ENCODE results near the gene PLA2G4F.

The PLA2G4F gene

DNA sequence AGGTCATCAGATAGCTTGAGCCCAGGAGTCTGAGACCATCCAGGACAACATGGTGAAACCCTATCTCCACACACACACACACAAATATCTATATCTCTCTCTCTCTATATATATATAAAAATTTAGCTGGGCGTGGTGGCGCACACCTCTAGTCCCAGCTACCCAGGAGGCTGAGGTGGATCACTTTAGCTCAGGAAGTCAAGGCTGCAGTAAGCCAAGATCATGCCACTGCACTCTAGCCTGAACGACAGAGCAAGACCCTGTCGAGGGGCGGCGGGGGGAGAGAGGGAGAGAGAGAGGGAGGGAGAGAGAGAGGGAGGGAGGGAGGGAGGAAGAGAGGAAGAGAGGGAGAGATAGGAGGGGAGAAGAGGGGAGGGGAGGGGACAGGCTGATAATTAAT is 28.0 kb downstream of the PLA2G4F start:
- Histone ChIP-seq H3K4me3 (replicated peaks; ENCODE audit: insufficient read depth, low read length) (no peak overlapping the region), H3K27me3 (ENCODE audit: insufficient read depth, poor library complexity, severe bottlenecking) (no peaks in the 10 kb centered on the region), H3K27ac (replicated peaks) (no peak overlapping the region)
- no peak for DNase-seq (ENCODE audit: low read depth in 1 of 2, low spot score in 1 of 2)
- TF ChIP-seq SPI1 (IDR thresholded peaks at IDR 0.05; ENCODE audit: borderline replicate concordance, low read depth): no peak
- TF ChIP-seq CTCF (IDR thresholded peaks at IDR 0.05; ENCODE audit: insufficient read depth, low read length): no peak
- no peak for TF ChIP-seq POLR2AphosphoS5 (IDR thresholded peaks at IDR 0.05; ENCODE audit: low read depth)
- TF ChIP-seq, protein P1, sequence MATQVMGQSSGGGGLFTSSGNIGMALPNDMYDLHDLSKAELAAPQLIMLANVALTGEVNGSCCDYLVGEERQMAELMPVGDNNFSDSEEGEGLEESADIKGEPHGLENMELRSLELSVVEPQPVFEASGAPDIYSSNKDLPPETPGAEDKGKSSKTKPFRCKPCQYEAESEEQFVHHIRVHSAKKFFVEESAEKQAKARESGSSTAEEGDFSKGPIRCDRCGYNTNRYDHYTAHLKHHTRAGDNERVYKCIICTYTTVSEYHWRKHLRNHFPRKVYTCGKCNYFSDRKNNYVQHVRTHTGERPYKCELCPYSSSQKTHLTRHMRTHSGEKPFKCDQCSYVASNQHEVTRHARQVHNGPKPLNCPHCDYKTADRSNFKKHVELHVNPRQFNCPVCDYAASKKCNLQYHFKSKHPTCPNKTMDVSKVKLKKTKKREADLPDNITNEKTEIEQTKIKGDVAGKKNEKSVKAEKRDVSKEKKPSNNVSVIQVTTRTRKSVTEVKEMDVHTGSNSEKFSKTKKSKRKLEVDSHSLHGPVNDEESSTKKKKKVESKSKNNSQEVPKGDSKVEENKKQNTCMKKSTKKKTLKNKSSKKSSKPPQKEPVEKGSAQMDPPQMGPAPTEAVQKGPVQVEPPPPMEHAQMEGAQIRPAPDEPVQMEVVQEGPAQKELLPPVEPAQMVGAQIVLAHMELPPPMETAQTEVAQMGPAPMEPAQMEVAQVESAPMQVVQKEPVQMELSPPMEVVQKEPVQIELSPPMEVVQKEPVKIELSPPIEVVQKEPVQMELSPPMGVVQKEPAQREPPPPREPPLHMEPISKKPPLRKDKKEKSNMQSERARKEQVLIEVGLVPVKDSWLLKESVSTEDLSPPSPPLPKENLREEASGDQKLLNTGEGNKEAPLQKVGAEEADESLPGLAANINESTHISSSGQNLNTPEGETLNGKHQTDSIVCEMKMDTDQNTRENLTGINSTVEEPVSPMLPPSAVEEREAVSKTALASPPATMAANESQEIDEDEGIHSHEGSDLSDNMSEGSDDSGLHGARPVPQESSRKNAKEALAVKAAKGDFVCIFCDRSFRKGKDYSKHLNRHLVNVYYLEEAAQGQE (IDR thresholded peaks at IDR 0.05; ENCODE audit: insufficient replicate concordance, low read depth): no peak
- TF ChIP-seq GABPA (IDR thresholded peaks at IDR 0.05; ENCODE audit: low read depth): no peak

DNA sequence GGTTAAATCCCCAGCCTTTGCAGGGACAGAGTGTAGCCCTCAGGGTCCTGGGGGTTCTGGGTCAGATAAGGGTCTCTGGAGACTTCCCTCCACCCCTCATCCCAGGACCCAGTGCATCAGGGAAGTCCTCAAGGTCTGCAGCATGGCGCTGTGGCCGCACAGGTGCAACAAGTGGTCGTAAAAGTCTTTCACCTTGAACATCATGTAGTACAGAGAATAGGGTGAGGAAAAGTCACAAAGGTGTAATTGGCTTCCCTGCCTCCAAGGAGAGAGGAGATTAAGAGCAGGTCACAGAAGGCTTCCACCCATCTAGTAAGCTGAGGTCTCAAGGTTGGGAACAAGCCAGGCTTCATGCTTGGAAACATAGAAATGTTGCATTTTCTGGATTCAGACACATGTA is 32.9 kb downstream of the PLA2G4F start:
- Histone ChIP-seq H3K27me3 (ENCODE audit: insufficient read depth, poor library complexity, severe bottlenecking) (no peaks in the 10 kb centered on the region), H3K27ac (replicated peaks) (peak overlapping the region; percentile 87), H3K4me3 (replicated peaks; ENCODE audit: insufficient read depth, low read length) (no peak overlapping the region)
- DNase-seq (ENCODE audit: low read depth in 1 of 2, low spot score in 1 of 2): no peak
- TF ChIP-seq SPI1 (IDR thresholded peaks at IDR 0.05; ENCODE audit: borderline replicate concordance, low read depth) (no peak), POLR2AphosphoS5 (IDR thresholded peaks at IDR 0.05; ENCODE audit: low read depth) (no peak), GABPA (IDR thresholded peaks at IDR 0.05; ENCODE audit: low read depth) (no peak), CTCF (IDR thresholded peaks at IDR 0.05; ENCODE audit: insufficient read depth, low read length) (no peak)
- TF ChIP-seq, protein P1 (IDR thresholded peaks at IDR 0.05; ENCODE audit: insufficient replicate concordance, low read depth): no peak

DNA sequence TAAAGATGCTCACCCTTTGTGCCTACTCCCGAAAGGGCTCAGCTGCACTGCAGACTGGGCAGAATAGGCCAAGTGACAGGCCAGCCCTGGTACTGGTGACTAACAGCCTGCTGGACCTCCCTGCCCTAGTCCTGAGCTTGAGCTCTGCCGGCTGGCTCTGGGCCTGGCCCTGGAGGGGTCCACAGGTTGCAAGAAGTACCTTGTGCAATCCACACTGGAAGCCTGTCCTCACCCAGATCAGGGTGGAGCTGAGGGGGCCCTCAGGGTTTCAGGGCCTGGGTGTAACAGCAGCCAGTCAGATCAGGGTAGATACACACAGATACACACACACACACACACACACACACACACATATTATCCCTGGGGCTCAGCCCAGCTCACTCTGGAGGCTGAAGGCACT is 34.8 kb downstream of the PLA2G4F start:
- Histone ChIP-seq H3K27ac (replicated peaks) (peak overlapping the region; percentile 87), H3K4me3 (replicated peaks; ENCODE audit: insufficient read depth, low read length) (no peak overlapping the region), H3K27me3 (ENCODE audit: insufficient read depth, poor library complexity, severe bottlenecking) (no peaks in the 10 kb centered on the region)
- DNase-seq (ENCODE audit: low read depth in 1 of 2, low spot score in 1 of 2): peak; percentile 88 to 91
- TF ChIP-seq GABPA (IDR thresholded peaks at IDR 0.05; ENCODE audit: low read depth): 0 out of 2 replicates have a peak, but pooled peaks have one; percentile 22
- TF ChIP-seq CTCF (IDR thresholded peaks at IDR 0.05; ENCODE audit: insufficient read depth, low read length): no peak

GRCh38 chr15:42121021-42121420 is 35.4 kb downstream of the PLA2G4F start:
- TF ChIP-seq, protein P1 (IDR thresholded peaks at IDR 0.05; ENCODE audit: insufficient replicate concordance, low read depth): no peak
- peak; percentile 77 for TF ChIP-seq POLR2AphosphoS5 (IDR thresholded peaks at IDR 0.05; ENCODE audit: low read depth)
- peak; percentile 92 to 95 for DNase-seq (ENCODE audit: low read depth in 1 of 2, low spot score in 1 of 2)
- H3K4me3 ChIP-seq (replicated peaks; ENCODE audit: insufficient read depth, low read length): no peak overlapping the region
- H3K27ac ChIP-seq (replicated peaks): peak overlapping the region; percentile 87
- H3K27me3 ChIP-seq (ENCODE audit: insufficient read depth, poor library complexity, severe bottlenecking): no peaks in the 10 kb centered on the region

Data from HL-60 (cell line).